K562 (cell line): ENCODE data around the gene SLC37A3. TPM values are rescaled to one million over a fixed set of nuclear protein-coding genes. Genes with fewer than 3 reads are reported as not detected.

Experiments
- C11orf30 ChIP-seq: fragments of 450-650 bp; IDR thresholded peaks from 2 replicates; pipeline ENCODE4 v1.6.1; 2016; ENCODE audit warnings: low read depth, mild to moderate bottlenecking
- CBX2 ChIP-seq: fragments of 200-600 bp; sonication (generic); IDR thresholded peaks from one replicate; pipeline ENCODE4 v1.6.1; 2012; ENCODE audit warnings: mild to moderate bottlenecking, low read length, inconsistent platforms; ENCODE audit not compliant: insufficient read depth, poor library complexity, severe bottlenecking
- EP300 ChIP-seq: IDR thresholded peaks from 2 replicates; pipeline ENCODE4 v1.6.1; 2012; ENCODE audit warnings: low read length, improper control_type of control experiment
- KLF16 ChIP-seq: IDR thresholded peaks from 2 replicates; pipeline ENCODE4 v1.6.1; 2016; ENCODE audit warnings: antibody characterized with exemption
- NR4A1 ChIP-seq, 2 experiments: fragments of 250-450 bp in 1 of 2; fragments of 450-650 bp in 1 of 2; sonication (Bioruptor Pico) in 1 of 2; IDR thresholded peaks; 2 replicates each; pipeline versions ENCODE4 v1.4.0 to v1.6.1; 2016 to 2020; ENCODE audit warnings: mild to moderate bottlenecking in 2 of 2, missing compliant biosample characterization in 1 of 2, missing genetic modification characterization in 1 of 2, moderate library complexity in 1 of 2
- PHB ChIP-seq: fragments of 250-450 bp; sonication (Bioruptor Pico); IDR thresholded peaks from 2 replicates; pipeline ENCODE4 v1.5.0; 2021
- SMAD3 ChIP-seq: fragments of 450-650 bp; formaldehyde crosslinking; conservative IDR thresholded peaks from 2 replicates; pipeline ENCODE4 v1.4.0; 2020; ENCODE audit warnings: mild to moderate bottlenecking
- SP2 ChIP-seq: IDR thresholded peaks from 2 replicates; pipeline ENCODE4 v1.6.1; 2011; ENCODE audit warnings: mild to moderate bottlenecking, low read depth, low read length, moderate library complexity; ENCODE audit not compliant: poor library complexity, severe bottlenecking; ENCODE audit errors: extremely low read depth
- ZC3H8 ChIP-seq: fragments of 450-650 bp; IDR thresholded peaks from 2 replicates; pipeline ENCODE4 v1.6.1; 2017
- polyA plus RNA-seq, 8 experiments: library from polyadenylated mRNA; depleted of rRNA in 4 of 8; stranded (reverse) in 5 of 8; unstranded in 3 of 8; fragments of >200 nt; fragmentation: Nextera tagmentation in 2 of 8; fragmentation: Illumina TruSeq in 1 of 8; extraction: Ambion mirVana in 2 of 8; extraction: Trizol in 1 of 8; gene quantifications; 2 replicates each; pipeline versions ENCODE4 v1.2.1 to v1.2.3, GENCODE V29; 2011 to 2014; ENCODE audit warnings: inconsistent platforms in 1 of 8, missing spikeins in 1 of 8
- total RNA-seq, 7 experiments: library from RNA; depleted of rRNA in 6 of 7; stranded (reverse); fragments of >200 nt in 6 of 7; fragmentation: Illumina TruSeq in 2 of 7; extraction: Trizol in 2 of 7; gene quantifications; 2 replicates each; pipeline versions ENCODE4 v1.2.1 to v1.2.3, GENCODE V29; 2011 to 2021; ENCODE audit warnings: low replicate concordance in 1 of 7
- TF ChIP-seq, protein P1 (sequence below): fragments of 250-450 bp; sonication (Bioruptor Pico); IDR thresholded peaks from 2 replicates; pipeline ENCODE4 v1.4.0; 2020
- TF ChIP-seq, protein P2 (sequence below): fragments of 450-650 bp; IDR thresholded peaks from 2 replicates; pipeline ENCODE4 v1.6.1; 2016; ENCODE audit warnings: borderline replicate concordance
- TF ChIP-seq, protein P3 (sequence below): fragments of 450-650 bp; IDR thresholded peaks from 2 replicates; pipeline ENCODE4 v1.6.1; 2016; ENCODE audit warnings: mild to moderate bottlenecking, moderate library complexity

SLC37A3 gene
- total and polyA plus RNA-seq, 9 of the 15 experiments (the other 6 are each of a cell fraction or from before 2014, with no cell fraction given) = 11.7 to 59.1 (median 26.8) TPM

DNA sequence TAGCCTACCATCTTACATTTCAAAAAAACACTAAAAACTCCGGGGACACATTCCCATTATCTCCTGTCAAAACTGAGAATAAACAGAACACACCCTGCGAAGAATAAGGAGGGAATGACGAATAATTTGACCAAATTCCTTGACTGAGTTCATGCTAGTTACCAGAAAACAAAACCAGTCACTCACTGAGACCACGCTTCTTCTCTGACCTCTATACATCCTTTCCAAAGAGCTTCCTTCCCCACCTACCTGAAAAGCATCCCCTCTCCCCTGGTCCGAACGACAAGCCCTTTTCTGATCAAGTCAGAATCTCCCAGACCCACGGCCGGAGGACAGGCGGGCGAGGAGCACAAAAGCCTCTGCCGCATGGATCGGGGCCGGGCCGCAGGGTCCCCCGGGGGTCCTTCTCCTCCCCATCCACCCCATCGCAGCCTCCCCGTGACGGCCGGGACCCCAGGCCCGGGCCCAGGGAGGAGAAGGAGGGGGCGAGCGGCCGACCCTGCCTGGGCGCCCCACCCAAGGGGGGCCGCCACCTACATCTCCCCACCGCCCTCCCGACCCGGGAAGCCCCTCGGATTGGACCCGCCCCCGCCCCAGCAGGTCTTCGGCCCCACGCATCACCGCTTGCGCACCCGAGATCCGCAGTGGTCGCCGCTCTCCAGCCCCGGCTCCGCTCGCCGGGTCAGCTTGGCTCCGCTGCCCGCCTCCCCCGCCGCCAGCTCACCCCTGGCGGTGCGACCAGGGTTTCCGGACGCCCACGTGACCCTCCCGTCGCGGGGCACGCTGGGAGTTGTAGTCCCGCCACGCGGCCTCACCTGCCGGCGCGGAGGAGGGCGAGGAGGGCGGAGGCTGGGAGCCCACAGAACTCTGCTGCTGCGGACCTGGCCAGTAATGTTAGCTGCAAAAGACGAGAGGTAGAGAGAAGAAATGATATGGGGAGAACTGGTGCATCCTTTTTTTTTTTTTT is at the start of gene SLC37A3 (continued):
- TF ChIP-seq, protein P1, sequence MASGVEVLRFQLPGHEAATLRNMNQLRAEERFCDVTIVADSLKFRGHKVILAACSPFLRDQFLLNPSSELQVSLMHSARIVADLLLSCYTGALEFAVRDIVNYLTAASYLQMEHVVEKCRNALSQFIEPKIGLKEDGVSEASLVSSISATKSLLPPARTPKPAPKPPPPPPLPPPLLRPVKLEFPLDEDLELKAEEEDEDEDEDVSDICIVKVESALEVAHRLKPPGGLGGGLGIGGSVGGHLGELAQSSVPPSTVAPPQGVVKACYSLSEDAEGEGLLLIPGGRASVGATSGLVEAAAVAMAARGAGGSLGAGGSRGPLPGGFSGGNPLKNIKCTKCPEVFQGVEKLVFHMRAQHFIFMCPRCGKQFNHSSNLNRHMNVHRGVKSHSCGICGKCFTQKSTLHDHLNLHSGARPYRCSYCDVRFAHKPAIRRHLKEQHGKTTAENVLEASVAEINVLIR (CRISPR knock-in tag) = no peak
- TF ChIP-seq EP300 = no peak
- no peak for TF ChIP-seq SP2
- TF ChIP-seq, protein P2, sequence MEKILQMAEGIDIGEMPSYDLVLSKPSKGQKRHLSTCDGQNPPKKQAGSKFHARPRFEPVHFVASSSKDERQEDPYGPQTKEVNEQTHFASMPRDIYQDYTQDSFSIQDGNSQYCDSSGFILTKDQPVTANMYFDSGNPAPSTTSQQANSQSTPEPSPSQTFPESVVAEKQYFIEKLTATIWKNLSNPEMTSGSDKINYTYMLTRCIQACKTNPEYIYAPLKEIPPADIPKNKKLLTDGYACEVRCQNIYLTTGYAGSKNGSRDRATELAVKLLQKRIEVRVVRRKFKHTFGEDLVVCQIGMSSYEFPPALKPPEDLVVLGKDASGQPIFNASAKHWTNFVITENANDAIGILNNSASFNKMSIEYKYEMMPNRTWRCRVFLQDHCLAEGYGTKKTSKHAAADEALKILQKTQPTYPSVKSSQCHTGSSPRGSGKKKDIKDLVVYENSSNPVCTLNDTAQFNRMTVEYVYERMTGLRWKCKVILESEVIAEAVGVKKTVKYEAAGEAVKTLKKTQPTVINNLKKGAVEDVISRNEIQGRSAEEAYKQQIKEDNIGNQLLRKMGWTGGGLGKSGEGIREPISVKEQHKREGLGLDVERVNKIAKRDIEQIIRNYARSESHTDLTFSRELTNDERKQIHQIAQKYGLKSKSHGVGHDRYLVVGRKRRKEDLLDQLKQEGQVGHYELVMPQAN = no peak; the same call in 1 of the 2 replicates
- TF ChIP-seq SMAD3 (CRISPR knock-in tag) = 0 out of 2 replicates have a peak, but pooled peaks have one; percentile 61
- TF ChIP-seq, protein P3, sequence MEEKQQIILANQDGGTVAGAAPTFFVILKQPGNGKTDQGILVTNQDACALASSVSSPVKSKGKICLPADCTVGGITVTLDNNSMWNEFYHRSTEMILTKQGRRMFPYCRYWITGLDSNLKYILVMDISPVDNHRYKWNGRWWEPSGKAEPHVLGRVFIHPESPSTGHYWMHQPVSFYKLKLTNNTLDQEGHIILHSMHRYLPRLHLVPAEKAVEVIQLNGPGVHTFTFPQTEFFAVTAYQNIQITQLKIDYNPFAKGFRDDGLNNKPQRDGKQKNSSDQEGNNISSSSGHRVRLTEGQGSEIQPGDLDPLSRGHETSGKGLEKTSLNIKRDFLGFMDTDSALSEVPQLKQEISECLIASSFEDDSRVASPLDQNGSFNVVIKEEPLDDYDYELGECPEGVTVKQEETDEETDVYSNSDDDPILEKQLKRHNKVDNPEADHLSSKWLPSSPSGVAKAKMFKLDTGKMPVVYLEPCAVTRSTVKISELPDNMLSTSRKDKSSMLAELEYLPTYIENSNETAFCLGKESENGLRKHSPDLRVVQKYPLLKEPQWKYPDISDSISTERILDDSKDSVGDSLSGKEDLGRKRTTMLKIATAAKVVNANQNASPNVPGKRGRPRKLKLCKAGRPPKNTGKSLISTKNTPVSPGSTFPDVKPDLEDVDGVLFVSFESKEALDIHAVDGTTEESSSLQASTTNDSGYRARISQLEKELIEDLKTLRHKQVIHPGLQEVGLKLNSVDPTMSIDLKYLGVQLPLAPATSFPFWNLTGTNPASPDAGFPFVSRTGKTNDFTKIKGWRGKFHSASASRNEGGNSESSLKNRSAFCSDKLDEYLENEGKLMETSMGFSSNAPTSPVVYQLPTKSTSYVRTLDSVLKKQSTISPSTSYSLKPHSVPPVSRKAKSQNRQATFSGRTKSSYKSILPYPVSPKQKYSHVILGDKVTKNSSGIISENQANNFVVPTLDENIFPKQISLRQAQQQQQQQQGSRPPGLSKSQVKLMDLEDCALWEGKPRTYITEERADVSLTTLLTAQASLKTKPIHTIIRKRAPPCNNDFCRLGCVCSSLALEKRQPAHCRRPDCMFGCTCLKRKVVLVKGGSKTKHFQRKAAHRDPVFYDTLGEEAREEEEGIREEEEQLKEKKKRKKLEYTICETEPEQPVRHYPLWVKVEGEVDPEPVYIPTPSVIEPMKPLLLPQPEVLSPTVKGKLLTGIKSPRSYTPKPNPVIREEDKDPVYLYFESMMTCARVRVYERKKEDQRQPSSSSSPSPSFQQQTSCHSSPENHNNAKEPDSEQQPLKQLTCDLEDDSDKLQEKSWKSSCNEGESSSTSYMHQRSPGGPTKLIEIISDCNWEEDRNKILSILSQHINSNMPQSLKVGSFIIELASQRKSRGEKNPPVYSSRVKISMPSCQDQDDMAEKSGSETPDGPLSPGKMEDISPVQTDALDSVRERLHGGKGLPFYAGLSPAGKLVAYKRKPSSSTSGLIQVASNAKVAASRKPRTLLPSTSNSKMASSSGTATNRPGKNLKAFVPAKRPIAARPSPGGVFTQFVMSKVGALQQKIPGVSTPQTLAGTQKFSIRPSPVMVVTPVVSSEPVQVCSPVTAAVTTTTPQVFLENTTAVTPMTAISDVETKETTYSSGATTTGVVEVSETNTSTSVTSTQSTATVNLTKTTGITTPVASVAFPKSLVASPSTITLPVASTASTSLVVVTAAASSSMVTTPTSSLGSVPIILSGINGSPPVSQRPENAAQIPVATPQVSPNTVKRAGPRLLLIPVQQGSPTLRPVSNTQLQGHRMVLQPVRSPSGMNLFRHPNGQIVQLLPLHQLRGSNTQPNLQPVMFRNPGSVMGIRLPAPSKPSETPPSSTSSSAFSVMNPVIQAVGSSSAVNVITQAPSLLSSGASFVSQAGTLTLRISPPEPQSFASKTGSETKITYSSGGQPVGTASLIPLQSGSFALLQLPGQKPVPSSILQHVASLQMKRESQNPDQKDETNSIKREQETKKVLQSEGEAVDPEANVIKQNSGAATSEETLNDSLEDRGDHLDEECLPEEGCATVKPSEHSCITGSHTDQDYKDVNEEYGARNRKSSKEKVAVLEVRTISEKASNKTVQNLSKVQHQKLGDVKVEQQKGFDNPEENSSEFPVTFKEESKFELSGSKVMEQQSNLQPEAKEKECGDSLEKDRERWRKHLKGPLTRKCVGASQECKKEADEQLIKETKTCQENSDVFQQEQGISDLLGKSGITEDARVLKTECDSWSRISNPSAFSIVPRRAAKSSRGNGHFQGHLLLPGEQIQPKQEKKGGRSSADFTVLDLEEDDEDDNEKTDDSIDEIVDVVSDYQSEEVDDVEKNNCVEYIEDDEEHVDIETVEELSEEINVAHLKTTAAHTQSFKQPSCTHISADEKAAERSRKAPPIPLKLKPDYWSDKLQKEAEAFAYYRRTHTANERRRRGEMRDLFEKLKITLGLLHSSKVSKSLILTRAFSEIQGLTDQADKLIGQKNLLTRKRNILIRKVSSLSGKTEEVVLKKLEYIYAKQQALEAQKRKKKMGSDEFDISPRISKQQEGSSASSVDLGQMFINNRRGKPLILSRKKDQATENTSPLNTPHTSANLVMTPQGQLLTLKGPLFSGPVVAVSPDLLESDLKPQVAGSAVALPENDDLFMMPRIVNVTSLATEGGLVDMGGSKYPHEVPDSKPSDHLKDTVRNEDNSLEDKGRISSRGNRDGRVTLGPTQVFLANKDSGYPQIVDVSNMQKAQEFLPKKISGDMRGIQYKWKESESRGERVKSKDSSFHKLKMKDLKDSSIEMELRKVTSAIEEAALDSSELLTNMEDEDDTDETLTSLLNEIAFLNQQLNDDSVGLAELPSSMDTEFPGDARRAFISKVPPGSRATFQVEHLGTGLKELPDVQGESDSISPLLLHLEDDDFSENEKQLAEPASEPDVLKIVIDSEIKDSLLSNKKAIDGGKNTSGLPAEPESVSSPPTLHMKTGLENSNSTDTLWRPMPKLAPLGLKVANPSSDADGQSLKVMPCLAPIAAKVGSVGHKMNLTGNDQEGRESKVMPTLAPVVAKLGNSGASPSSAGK = no peak
- TF ChIP-seq CBX2 = no peak
- TF ChIP-seq PHB (CRISPR knock-in tag) = peak; percentile 89
- no peak for TF ChIP-seq KLF16
- TF ChIP-seq NR4A1 (CRISPR knock-in tag; IDR thresholded peaks at IDR 0.05) = no peak
- no peak for TF ChIP-seq NR4A1 (tag; IDR thresholded peaks at IDR 0.05)
- TF ChIP-seq C11orf30 = no peak
- 0 out of 2 replicates have a peak, but pooled peaks have one; percentile 13 for TF ChIP-seq ZC3H8
